ENCODE results near the gene PRSS38.
A peak's percentile ranks its signal among the peaks of the same experiment; 100 is the strongest.

Gene PRSS38

DNA sequence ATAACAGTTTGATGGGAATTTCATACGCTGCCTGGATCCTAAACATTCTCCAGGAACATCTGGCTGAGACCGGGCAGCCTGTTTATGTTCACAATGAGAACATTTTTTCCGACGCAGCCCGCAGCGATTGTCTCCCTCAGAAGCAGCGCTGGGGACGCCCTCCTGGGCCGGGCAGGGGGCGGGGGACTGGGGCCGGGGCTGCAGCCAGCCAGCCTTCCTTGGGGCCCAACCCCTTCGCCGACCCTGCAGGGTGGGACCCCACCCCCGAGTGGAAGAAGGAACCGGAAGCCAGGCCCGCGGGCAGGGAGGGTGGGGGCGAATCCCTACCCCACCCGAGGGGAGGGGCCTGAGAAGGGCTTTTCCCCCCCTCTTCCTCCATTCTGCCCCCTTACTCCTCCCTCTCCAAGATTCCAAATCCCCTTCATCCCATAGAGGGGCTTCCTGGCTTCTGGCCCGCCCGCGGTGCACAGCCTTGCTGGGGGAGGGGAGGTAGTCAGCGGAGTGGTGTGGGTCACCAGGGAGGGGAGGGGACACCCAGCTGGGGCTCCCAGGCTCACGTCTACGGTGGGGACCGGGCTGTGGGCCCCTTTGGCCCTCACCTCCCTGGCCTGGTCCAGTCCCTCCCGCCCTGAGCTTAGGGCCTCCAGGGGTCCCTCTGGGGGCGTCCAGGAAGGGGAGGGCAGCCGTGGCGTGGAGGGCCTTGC lies 71.7 kb downstream of the PRSS38 start:
- DNase-seq: peak; percentile 46

DNA sequence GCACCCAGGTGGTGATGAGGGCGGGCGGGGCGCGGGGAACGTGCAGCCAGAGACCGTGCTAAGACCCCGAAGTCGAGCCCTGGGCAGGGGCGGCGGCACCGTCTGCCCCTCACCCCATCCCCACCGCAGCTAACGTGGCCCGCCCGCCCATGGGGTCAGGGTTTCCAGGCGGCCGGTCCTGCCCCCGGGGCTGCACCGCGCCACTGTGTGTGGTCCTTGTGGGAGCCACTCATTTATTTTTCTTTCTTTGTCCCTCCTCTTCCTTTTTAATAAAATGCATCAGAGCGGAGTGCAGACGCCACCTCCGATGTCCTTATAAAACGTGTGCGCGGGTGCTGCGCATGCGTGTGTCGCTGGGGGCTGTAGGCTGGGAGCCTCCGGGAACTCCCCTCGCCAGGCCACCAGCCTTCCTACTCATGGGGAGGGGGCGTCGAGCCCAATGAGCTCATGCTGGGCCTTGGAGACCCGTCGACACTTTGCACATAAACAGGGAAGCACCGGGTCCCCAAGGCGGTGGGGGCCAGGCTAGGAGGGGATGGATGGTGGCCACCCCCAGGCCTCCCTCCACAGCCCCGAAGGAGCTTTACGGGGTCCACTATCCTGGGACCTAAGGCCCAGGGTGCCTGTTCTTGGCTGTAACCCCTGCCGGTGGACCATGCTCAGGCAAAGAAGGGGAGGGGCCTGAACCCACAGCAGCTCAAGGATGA lies 72.4 kb downstream of the PRSS38 start:
- DNase-seq: peak; percentile 43

DNA sequence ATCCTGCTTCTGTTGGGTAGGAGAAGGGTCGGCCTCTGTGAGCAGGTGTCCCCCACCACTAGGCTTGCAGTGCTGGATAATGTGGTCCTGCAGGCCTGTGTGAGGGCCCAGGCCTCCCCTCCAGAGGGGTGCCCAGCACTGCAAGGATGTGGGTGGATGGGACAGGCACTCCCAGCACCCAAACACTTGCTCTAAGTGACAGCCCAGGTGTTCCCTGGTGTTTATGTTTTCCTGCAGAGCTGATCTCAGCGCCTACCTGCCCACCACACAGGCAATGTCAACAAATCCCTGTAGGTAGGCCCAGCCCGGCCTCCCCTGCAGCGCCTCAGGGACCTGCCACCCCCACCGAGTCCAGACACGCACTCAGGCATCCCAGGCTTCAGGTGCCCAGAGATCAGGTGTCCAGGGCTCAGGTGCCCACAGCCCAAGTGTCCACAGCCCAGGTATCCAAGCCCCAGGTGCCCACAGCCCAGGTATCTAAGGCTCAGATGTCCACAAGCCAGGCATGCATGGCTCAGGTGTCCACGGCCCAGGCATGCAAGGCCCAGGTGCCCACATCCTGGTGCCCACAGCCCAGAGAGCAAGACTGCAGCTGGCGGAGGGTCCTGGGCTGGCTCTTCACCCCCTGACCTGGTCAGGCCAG lies 73.0 kb downstream of the PRSS38 start:
- no peak for DNase-seq

DNA sequence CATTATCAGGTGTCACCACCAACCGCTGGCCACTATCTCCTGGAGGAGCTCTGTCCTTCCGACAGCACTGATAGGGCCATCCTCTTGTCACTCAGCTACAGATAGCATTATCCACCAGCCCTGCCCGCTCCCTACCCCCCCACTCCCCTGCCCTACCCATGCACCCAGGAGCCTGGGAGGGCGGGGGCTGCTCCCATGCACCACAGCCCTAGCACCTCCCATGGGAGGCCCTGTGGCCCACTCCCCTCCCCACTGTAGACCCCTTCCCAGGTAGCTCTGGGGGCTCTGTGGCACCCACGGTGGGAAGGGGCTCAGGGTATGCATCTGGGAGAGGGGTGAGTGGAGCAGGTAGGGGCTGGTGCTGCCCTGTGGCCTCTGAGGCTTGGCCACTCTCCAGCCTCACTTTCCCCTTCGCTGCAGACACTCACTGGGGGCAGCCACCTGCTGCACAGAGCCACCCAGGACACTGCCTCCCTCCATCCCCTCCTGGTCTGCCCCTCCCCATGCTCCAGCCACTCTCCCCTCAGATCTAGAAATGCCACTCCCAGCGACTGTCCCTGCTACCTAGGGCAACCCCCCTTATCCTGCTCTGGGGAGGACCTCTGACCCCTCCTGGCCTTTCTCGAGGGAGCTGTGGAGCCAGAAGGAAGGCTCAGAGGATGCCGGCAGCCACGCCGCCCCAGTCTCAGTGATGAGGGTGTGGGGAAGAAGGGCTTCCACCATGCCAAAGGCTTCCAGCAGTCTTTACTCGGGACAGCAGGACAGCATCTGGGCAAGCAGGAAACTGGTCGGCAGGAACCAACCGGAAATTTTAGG lies 73.8 kb downstream of the PRSS38 start:
- no peak for DNase-seq

DNA sequence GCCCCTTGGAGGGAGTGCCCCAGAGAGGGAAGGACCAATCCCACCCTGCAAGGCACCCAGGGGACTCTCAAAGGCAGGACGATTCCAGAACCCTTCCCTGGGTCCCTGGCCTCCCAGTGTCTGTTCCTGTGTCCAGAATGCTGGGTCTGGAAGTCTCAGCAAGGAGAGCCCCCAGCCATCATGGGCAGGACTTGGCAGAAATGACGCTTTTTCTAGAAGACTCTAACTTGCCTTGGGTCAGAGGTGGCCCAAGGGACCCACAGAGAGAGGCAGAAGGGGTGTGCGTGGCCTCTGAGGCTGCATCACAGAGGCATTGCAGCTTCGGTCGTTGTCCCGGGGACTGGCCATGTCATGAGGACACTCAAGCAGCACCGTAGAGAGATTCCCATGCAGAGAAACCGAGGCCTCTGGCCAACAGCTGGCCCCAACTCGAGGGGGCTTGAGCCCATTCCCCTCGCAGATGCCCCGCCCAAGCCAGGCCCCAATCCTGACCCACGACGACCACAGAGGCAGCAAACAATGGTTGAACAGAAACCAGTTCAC lies 74.5 kb downstream of the PRSS38 start:
- peak; percentile 24 for DNase-seq

DNA sequence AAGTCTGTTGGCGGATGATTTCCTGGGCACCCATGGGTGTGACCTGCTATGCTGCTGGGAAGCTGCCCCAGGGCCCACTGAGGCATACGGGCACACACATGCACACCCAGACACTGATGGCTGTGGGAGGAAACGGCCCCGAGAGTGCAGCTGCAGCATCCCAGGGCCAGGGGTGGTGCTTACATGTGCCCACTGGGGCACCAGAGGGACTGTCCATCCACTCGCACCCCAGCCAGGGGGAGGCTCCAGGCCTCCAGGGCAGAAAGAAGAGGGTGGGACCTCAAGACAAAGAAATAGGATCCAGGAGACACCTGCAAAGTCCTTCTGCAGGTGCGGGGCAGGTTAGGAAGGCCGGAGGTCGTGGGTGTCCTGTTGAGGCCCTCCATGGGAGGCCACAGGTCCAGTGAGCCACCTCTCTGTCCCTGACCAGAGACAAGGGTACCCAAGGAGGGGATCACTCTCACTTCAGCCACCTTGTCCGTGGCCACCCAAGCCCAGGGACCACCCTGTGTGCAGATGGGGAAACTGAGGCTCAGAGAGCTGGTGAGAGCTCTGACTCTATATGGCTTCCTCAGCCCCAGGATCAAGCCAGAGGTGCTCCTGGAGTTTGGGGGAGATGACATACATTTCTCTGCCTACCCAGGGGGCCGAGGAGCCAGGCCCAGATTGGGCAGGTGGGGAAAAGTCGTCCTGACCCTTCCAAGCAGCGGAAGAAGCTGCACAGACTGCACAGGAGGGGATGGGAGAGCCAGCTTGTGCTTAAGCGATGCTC lies 75.2 kb downstream of the PRSS38 start:
- peak; percentile 27 for DNase-seq

DNA sequence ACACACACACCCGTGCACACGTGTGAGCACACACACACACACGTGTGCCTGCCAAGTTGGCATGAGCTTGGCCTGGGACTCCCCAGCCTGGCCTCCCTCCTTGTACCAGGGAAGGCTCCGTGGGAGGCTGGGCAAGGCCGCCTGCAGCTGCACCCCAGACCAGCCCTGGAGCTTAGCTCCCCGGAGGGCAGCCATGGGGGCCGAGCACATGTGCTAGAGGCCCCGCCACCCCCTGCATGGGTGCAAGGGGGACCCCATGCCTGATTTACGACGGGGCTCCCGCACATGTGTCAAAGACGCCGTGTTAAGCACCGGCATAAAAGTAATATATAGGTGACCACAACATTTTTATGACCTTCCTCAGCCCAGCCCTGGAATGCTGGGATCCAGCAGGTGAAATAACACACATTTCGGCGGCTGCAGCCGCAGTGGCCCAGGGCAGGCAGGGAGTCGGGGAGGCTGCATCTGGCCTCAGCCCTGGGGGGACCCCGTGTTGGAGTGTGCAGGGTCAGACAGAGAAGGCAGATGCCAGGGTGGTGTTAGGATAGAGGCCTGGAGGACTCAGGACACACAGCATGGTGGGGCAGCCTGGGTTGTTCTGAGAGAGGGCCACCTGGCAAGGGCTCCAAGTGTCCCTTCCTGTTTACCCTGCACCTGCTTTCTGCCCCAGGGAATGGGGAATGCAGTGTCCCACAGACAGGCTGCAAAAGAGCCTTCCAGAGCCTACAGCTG lies 75.9 kb downstream of the PRSS38 start:
- peak; percentile 27 for DNase-seq

DNA sequence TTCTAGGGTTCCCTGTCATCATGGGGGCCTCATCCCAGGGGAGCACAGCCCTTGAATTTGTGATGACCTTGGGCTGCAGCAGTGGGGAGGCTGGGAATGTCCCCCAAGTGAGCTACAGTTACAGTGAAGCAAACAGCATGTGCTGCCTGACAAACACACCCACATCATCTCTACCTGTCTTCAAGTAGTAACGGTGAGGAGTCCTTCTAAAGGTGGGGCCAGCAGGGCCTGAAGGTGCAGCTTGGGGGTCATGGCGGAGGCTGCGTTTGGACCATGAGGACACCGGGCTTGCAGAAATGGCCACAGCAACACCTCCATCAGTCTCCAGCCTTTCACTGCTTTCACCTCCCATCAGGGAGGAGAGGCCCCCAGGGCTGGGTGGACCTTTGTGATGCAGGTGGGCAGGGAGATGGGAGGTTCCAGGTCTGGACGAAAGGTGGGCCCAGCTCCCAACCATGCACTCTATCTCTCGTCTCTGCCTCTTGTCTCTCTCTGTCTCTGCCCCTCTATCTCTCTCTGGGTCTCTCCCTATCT lies 76.5 kb downstream of the PRSS38 start:
- DNase-seq: peak; percentile 25

DNA sequence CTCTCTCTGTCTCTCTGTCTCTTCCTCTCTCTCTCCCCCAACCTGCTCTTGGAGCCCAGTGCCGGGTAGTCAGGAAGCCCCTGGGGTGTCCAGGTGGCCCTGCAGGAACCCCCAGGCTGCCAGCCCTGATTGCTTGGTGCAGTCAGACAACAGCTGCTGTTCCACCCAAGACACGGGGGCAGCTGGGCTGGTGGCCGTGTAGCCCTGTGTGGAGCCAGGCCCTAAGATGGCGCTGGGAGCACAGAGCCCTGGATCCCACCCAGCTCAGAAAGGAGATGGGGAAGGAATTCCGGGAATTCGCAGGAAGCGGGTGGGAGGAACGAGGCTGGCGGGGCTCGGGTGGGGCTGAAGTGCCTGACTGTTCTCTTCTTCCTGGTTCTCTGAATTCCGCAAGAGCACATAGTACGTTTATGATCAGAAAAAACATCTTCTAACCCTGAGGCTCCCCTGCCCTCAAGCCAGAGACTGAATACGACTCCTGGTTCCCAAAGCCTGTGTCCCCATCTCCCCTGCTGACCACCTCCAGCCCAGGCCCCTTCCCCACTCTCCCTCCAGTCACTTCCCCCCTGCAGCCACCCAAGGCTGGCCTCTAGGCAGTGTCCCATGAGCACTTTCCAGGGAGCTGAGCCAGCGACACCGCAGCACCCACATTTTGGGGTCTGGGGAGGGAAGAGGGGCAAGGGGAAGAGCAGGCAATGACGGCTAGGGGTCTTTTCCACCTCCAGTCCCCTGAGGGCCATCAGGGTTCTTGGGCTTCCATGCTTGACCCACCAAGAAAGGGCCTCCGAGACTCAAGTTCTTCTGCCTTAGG lies 77.2 kb downstream of the PRSS38 start:
- DNase-seq: peak; percentile 28

DNA sequence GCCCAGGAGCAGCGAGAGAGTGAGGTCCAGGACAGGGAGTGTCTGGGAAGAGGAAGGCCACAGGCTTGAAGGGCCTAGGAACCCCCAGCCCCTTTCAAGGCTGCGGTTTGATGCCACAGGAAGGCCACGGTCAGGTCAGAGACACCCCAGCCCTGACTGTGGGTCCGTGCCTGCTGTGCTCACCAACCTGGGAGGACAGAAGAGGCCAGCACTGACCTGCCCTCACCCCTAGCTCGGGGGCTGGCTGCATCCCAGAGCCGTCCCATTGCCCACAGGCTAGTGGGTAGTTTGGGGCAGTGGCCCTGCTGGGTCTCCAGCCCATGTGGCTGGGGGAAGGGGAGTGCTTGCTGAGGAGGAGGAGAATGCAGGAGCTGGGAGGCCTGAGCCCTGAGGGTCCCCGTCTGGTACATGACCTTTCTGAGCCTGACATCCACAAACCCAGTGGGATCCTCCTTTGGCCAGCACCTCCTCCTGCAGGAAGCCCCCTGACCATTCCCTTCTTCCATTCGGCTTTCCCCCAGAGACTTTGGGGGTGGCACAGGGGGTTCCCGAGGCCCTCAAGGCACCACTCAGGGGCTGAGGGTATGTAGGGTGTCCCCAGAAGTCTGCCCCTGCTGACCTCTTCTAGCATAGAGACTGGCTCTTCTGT lies 77.9 kb downstream of the PRSS38 start:
- peak; percentile 27 for DNase-seq

DNA sequence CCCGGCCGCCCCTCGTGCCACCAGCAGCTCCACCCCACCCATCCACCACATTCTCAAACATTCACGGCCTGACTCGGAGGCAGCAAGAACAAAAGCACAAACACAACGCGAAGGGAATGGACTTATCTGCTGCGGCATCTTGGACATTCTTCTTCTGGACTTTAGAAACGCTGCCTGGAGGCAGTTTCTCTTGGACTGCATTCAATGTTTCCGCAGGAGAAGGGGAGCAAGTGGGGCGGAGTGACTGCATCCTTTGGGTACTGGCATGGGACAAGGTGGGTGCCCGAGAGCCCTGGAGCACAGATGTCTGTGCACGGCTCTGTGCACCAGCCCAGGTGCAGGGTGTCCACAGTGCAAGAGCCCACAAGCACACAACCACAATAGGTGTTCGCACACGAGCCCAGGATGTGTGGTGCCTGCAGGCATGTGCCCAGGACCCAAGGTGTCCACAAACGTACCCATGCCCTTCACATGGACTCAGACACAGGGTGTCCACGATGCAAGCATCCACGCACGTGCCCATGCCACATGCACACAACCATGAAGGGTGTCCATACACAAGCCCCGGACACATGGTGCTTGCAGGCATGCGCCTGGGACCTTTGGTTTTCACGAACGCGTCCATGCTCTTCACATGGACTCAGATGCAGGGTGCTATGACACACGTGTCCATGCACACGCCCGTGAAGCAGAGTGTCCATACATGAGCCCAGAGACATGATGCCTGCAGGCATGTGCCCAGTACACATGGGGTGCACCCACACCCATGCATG lies 78.7 kb downstream of the PRSS38 start:
- DNase-seq: peak; percentile 26

DNA sequence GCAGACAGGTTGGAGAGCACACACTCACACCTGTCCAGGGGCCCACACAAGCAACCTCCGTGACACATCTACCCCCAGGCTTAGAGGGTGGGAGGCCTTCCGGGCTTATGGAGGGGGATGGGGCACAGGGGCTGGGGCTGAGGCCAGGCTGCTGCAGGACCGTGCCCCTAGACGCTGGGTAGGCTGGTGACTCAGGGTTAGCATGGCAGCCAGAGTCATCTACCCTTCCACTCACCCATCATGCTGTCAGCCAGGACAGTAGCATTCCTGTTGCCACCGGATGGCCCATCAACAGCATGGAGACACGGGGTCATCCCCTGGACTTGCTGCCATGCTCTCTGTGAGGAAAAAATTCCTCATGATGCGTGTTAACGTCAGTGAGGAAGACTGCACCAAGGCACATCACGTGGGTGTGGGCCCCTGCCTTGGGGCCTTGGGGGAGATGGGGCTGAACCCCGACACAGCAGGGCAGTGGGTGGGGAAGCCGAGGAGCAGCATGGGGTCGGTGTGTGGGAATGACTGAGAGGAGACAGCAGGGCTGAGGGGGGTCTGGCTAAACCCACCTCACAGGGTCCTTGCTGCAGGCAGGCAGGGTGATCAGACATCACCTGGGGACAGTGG lies 79.5 kb downstream of the PRSS38 start:
- no peak for DNase-seq

Measured in activated CD4-positive, CD25-positive, alpha-beta regulatory T cell treated with anti-CD3 and anti-CD28 coated beads, Interleukin-2, amount 50 U/mL, for 72 hours (primary cell).